ENCODE results near the gene U2AF2.

- TF ChIP-seq POLR2A (IDR thresholded peaks at IDR 0.05): no peak
- TF ChIP-seq CTCF (IDR thresholded peaks at IDR 0.05): no peak
Observed at GRCh38 chr19:55667511-55667910, 12.7 kb downstream of the U2AF2 start.
